Endothelial cell of umbilical vein (primary cell): ENCODE results near the gene GUK1. TPM values are rescaled to one million over a fixed set of nuclear protein-coding genes. Genes with fewer than 3 reads are reported as not detected.
A peak's percentile ranks its signal among the peaks of the same experiment; 100 is the strongest.

Experiments
- BruUV-seq: library from RNA; stranded (reverse); fragments of 400-500 nt; replicated peaks from 2 replicates; lab custom pipeline; 2021; lab: Mats Ljungman, UMichigan
- CTCF ChIA-PET: fragments of 300-600, 350-600 bp; sonication (Branson Sonifier 250); formaldehyde crosslinking; loops from one replicate; lab custom pipeline; 2021; ENCODE audit warnings: antibody characterized with exemption, inconsistent platforms; lab: Charles Lee
- POLR2A ChIA-PET: fragments of 300-600, 350-600 bp; sonication (Branson Sonifier 250); formaldehyde crosslinking; loops from one replicate; lab custom pipeline; 2021; ENCODE audit warnings: antibody characterized with exemption, inconsistent platforms; lab: Charles Lee
- DNase-seq: peaks from one replicate; pipeline ENCODE4 v3.0.0-alpha.2; 2011; ENCODE audit warnings: low read depth, low spot score
- FAIRE-seq: peaks from 2 replicates; lab custom pipeline; 2011; peaks lifted over from hg19 to GRCh38; lab: Jason Lieb, UNC
- H2AFZ ChIP-seq: 2 replicates; pipeline ENCODE4 v1.6.0; 2012; ENCODE audit warnings: low read depth, low read length, control low read depth, inconsistent platforms
- H3K27ac ChIP-seq: 2 replicates; pipeline ENCODE4 v1.5.1; 2011; ENCODE audit warnings: low read depth, mild to moderate bottlenecking, control low read depth, low read length, moderate library complexity; ENCODE audit not compliant: insufficient read depth
- H3K27me3 ChIP-seq, 2 experiments: 2 replicates each; pipeline versions ENCODE4 v1.6.0 to v1.6.1; 2011; ENCODE audit warnings: low read length in 2 of 2, mixed read lengths in 1 of 2; ENCODE audit not compliant: control insufficient read depth in 2 of 2, insufficient read depth in 2 of 2
- H3K36me3 ChIP-seq, 2 experiments: 2 replicates in 1 of 2; 3 replicates in 1 of 2; pipeline ENCODE4 v1.5.1; 2011; ENCODE audit warnings: low read length in 2 of 2, mild to moderate bottlenecking in 1 of 2, moderate library complexity in 1 of 2; ENCODE audit not compliant: control insufficient read depth in 2 of 2, insufficient read depth in 2 of 2; ENCODE audit errors: extremely low read depth in 1 of 2
- H3K4me1 ChIP-seq: 3 replicates; pipeline ENCODE4 v1.5.1; 2011; ENCODE audit warnings: mild to moderate bottlenecking, low read length; ENCODE audit not compliant: control insufficient read depth, insufficient read depth; ENCODE audit errors: extremely low read depth
- H3K4me2 ChIP-seq: 2 replicates; pipeline ENCODE4 v1.6.1; 2011; ENCODE audit warnings: low read length, control low read depth, mixed read lengths; ENCODE audit not compliant: insufficient read depth
- H3K4me3 ChIP-seq, 3 experiments: fragments of 200-600 bp in 1 of 3; sonication (generic), shearing (Covaris generic) in 1 of 3; replicated peaks in 1 of 3; 2 replicates each; pipeline ENCODE4 v1.5.1; 2011 to 2016; ENCODE audit warnings: control low read depth in 3 of 3, low read length in 3 of 3, mild to moderate bottlenecking in 2 of 3, inconsistent platforms in 1 of 3, low read depth in 1 of 3, moderate library complexity in 1 of 3; ENCODE audit not compliant: insufficient read depth in 1 of 3
- H3K79me2 ChIP-seq: 2 replicates; pipeline ENCODE4 v1.6.0; 2012; ENCODE audit warnings: low read length, inconsistent platforms; ENCODE audit not compliant: control insufficient read depth, insufficient read depth
- H3K9ac ChIP-seq: replicated peaks from 2 replicates; pipeline ENCODE3; 2011; ENCODE audit warnings: low read length, control low read depth; ENCODE audit not compliant: insufficient read depth; ENCODE audit errors: extremely low read depth
- H3K9me1 ChIP-seq: replicated peaks from 3 replicates; pipeline ENCODE4 v1.6.0; 2011; ENCODE audit warnings: mild to moderate bottlenecking, low read length; ENCODE audit not compliant: control insufficient read depth, insufficient read depth; ENCODE audit errors: extremely low read depth
- H3K9me3 ChIP-seq: replicated peaks from 2 replicates; pipeline ENCODE4 v1.5.1; 2012; ENCODE audit warnings: low read length, inconsistent platforms; ENCODE audit not compliant: control insufficient read depth, insufficient read depth
- H4K20me1 ChIP-seq: replicated peaks from 2 replicates; pipeline ENCODE3; 2011; ENCODE audit warnings: mild to moderate bottlenecking, low read length; ENCODE audit not compliant: control insufficient read depth, insufficient read depth; ENCODE audit errors: extremely low read depth
- CTCF ChIP-seq, 2 donors: IDR thresholded peaks; 1 replicate in 1 of 2; 2 replicates in 1 of 2; pipeline ENCODE4 v1.5.1; 2011; ENCODE audit warnings: low read length in 2 of 2, mild to moderate bottlenecking in 2 of 2, moderate library complexity in 2 of 2, control low read depth in 1 of 2, inconsistent platforms in 1 of 2, low read depth in 1 of 2; ENCODE audit not compliant: insufficient read depth in 1 of 2; ENCODE audit errors: extremely low read depth in 1 of 2
- FOS ChIP-seq: IDR thresholded peaks from 2 replicates; pipeline ENCODE4 v1.6.1; 2011; ENCODE audit warnings: mild to moderate bottlenecking, low read length, moderate library complexity, borderline replicate concordance; ENCODE audit not compliant: insufficient read depth
- JUN ChIP-seq: IDR thresholded peaks from 2 replicates; pipeline ENCODE4 v1.6.1; 2011; ENCODE audit warnings: borderline replicate concordance, low read depth; ENCODE audit not compliant: insufficient read length, insufficient read depth
- MYC ChIP-seq: IDR thresholded peaks from one replicate; pipeline ENCODE4 v1.6.1; 2011; ENCODE audit warnings: mild to moderate bottlenecking, low read depth, low read length
- dilution Hi-C: fragments of 300-500 bp; cut with MboI; formaldehyde crosslinking; loops from one replicate; pipeline ENCODE4 v1.15.0; 2019; ENCODE audit warnings: low sequenced_read_pairs; ENCODE audit not compliant: extremely low pct_ligation_motif_present
- intact Hi-C: fragments of 100-400 bp; cut with micrococcal nuclease; formaldehyde crosslinking; loops from one replicate; pipeline ENCODE4 v1.10.0; 2022
- polyA plus RNA-seq, 4 experiments: library from polyadenylated mRNA; depleted of rRNA in 3 of 4; stranded (reverse) in 3 of 4; unstranded in 1 of 4; fragments of >200 nt; gene quantifications; 2 replicates each; pipeline versions ENCODE4 v1.2.1 to v1.2.3, GENCODE V29; 2011 to 2012; ENCODE audit warnings: missing spikeins in 1 of 4
- total RNA-seq: library from RNA; stranded (reverse); gene quantifications from 2 replicates; pipeline ENCODE4 v1.2.3, GENCODE V29; 2021

The GUK1 gene
- total and polyA plus RNA-seq, 2 donors (not counting 3 experiments of a cell fraction or from before 2014, with no cell fraction given), result 239 to 742 TPM

DNA sequence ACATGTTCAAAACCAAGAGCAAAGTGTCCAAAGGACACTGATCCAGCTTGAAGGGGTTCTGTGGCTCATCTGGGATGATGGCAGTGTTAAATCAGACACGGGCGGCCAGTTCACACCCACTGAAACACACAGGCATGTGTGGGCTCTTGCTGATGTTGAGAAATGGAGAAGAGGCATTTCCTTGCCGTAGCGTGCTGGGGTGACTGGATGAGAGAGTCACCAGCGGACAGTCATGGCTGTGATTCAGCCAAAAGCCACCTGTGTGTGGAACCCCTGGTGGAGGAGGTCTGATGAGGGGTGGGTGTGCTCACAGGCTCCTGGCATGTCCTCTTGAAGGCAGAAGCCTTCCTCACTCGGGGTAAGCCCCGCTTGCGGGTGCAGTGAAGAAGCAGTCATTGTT, 44.1 kb upstream of the GUK1 start:
- ChIA-PET CTCF (no interaction called here), POLR2A (no interaction called here)
- peak; percentile 46 for FAIRE-seq
- intact Hi-C loops (no loop called here), dilution Hi-C loops (no loop called here)
- Histone ChIP-seq H2AFZ (no peak overlapping the region), H3K79me2 (peaks cover 84% of the 10 kb centered on the region), H4K20me1 (peaks cover 16% of the 10 kb centered on the region), H3K27me3 (no peaks in the 10 kb centered on the region), H3K4me3 (no peak overlapping the region), H3K9ac (no peak overlapping the region), H3K9me3 (peaks cover 4% of the 10 kb centered on the region), H3K9me1 (no peaks in the 10 kb centered on the region), H3K4me1 (peaks cover 13% of the 10 kb centered on the region), H3K27ac (no peak overlapping the region), H3K36me3 (peaks cover 10 to 41% of the 10 kb centered on the region in 2 experiments), H3K4me2 (no peak overlapping the region)
- no TSS peak for BruUV-seq
- DNase-seq, result no peak
- no peak for TF ChIP-seq MYC
- no peak for TF ChIP-seq FOS
- no peak for TF ChIP-seq JUN
- no peak for TF ChIP-seq CTCF (IDR thresholded peaks at IDR 0.05; ENCODE audit: extremely low read depth in 1 of 2, insufficient read depth in 1 of 2, low read depth in 1 of 2, low read length in 2 of 2)
